HPDE6-E6E7 (cell line): ENCODE measurements around the gene RNF144A.

ENCODE experiments used
- DNase-seq: peaks from one replicate; pipeline ENCODE4 v3.0.0; 2011; ENCODE audit warnings: missing footprints; ENCODE audit errors: extremely low spot score

Gene RNF144A

DNA sequence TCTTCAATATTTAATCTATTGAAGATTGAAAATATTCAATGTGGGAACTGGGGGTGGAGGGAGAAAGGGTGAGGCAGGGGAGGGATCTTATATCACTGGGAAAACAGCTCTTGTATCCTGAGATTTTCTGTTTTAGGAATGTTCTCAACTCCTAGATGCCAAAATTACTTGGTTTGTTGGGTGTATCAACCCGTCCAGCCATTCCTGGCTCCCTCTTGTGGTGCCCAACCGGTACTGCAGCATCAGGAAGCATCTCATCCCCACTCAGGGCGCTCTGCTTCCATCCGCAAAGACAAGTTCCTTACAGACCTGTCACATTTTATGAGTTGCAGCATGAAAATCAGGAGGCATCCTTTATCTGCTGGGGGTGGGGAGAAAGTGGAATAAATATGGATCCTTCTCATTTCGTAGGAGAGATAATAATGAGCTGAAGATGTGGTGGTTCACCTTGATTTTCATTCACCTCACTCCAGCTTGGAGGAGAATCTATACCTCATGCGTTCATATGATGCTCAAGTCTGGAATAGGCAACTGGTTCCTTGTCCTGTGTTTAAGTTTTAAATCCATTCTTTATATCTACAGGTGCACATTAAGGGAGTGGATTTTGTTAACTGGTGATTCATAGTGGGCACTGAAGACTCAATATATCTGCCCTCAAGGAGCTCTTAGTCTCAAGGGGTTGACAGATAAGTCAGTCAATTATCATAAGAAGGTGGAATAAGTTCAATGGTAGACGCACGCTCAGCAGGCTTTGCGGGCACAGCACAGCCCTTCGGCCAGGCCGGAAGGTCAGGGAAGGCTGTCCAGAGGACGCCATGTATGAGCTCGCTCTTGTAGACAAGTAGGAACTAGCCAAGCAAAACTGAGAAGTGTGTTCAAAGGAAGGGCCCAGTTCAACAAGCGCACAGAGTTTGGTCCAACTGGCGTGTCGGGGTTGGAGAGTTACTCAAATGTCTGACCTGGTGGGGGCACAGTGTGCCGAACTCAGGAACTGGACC, 127.3 kb downstream of the RNF144A start:
- DNase-seq, result peak; percentile 48

- DNase-seq, result no peak
Measured at GRCh38 chr2:7045601-7046590, 128.7 kb downstream of the RNF144A start.

GRCh38 chr2:7047661-7048060, 130.4 kb downstream of the RNF144A start:
- DNase-seq, result no peak

DNA sequence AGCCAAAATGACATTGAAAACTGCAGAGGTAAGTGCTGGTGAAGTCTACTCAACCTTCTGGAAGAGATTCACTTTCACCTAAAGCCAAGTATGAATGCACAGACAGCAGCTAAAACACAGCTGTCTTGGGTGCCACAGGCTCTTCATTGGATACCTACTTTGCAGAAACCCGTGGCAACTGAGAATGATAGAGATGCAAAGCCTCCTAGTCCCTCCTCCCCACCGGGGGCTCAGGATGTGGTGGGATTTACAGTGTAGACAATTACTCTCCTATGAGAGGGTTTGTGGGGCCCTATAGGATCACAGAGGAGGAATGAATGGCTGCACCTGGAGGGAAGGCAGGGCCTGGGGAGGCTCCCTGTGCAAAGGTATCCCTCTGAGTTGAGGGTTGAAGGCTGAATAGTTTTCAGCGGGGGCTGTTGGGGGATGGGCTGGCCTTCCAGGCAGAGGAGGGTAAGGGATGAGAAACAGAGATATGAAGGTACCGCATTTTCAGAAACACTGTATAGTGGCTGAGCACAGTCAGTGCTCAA, 131.6 kb downstream of the RNF144A start:
- no peak for DNase-seq

DNA sequence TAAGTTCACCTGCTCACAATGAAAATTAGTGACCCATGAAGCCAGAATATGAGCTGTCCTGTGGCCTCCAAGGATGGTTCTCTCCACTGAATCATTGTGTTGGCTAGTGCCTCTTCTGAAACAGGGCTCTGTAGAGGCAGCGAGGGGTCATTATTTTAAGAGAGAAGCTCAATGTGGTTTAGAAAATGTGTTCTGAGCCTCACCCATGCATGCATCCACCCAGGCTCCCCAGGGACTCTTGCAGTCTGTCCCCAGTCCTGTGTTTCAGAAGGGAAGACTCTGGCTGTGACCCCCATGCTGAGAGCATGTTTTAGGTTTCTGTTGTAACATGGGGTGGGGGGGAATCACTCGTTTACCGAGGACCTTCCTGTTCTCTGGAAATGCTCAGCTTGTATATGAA, 135.2 kb downstream of the RNF144A start:
- DNase-seq, result no peak

DNA sequence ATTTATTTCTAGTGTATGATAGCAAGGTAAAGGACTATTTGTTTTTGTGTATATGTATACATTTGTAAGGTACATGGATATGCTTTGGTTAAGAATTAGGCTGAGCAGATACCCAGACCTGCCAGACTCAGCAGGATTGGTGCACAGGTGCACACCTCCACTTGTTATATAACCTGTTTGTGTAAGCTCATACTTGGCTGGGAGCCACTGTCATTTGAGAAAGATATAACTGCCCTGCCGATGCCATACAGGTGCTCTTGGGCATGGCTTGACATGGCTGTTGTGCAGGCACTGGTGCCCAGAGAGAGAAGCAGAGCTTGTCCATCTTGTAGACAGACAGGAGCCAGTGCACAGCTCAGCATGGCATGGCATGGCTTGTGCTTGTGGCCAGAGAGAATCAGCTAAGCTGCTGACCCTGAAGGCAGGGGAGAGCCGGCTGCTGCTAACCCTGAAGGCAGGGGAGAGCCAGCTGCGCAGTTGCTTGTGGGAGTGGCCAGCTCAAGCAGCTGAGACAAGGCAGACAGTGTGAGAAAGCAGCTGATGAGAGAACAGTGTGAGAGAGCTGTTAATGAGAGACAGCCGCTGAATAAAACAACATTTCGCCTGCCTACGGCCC, 136.5 kb downstream of the RNF144A start:
- no peak for DNase-seq

DNA sequence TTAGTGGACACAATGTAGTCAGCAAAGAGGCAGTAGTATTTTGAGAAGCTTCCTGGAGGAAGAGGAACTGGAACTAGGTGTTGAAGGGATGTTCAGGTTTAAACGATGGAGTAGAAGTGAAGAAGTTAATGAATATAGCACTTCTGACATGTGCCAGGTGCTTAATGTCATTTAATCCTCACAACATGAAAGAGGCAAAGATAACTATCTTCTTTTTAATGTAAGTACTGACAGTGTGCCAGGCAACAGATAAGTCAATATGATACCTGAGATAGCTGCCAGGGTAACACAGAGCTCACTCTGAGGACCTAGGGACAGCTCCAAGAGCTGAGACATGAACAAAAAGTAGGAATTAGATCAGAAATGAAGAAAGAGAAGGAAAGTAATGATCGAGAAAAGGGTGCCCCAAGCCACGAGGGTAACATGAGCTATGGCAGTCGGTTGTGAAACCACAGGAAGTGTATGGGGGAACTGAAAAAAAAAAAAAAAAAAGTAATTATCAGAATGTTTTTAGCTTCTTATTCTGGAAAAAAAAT, 140.7 kb downstream of the RNF144A start:
- DNase-seq, result no peak

DNA sequence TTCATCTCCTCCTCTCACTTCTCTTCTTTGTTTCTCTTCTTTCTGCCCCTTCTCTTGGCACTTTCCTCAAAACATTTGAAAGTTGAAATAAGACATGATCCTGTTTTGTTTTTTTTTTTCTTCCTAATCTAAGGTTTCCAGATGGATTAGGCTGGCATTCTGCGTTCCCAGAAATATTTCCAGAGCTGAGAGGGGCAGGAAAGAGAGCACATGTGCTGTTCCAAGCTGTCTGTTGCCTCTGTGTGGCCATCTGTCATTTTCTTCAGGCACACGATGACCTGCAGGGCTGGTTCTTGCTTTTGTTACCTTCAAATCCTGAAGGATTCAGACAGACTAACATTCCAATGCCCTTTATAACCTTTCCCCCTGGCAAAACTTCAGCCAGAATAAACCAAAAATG, 142.9 kb downstream of the RNF144A start:
- no peak for DNase-seq

GRCh38 chr2:7060631-7061449, 143.6 kb downstream of the RNF144A start:
- no peak for DNase-seq

GRCh38 chr2:7061450-7061789, 144.2 kb downstream of the RNF144A start:
- no peak for DNase-seq

- DNase-seq, result no peak
Measured at GRCh38 chr2:7061921-7062320, 144.7 kb downstream of the RNF144A start.

GRCh38 chr2:7063789-7064188, 146.6 kb downstream of the RNF144A start:
- no peak for DNase-seq

DNA sequence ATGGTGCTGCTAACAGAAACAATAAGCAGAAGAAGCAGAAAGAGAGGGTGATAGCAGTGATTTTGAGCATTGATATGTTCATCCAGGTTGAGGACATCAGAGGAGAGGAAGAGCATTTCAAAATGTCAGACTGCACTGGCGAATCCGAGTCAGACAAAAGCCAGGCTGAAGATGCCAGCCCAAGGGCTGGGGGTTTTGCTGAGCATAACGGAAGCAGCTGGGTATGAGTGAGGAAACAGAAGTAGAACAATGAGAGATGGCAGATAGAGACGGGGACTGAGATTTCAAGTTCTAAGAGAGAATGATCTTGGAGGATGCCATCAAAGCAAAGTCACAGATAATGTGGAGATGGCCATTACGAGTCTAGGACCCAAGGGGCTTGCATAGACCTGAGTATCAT, 151.2 kb downstream of the RNF144A start:
- no peak for DNase-seq

DNA sequence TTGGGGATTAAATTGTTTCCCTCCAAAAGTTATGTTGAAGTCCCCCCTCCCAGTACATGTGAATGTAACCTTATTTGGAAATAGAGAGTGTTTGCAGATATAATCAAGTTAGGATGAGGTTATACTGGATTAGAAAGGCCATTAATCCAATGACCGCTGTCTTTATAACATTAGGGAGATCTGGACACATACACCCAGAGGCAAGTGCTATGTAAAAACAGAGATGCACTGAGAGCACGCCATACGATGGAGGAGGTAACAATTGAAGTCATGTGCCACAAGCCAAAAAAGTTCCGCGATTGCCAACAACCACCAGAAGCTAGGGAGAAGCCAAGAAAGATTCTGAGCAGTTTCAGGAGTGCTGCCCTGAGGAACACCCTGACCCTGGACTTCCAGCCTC, 153.3 kb downstream of the RNF144A start:
- no peak for DNase-seq

GRCh38 chr2:7071154-7071553, 153.9 kb downstream of the RNF144A start:
- no peak for DNase-seq

DNA sequence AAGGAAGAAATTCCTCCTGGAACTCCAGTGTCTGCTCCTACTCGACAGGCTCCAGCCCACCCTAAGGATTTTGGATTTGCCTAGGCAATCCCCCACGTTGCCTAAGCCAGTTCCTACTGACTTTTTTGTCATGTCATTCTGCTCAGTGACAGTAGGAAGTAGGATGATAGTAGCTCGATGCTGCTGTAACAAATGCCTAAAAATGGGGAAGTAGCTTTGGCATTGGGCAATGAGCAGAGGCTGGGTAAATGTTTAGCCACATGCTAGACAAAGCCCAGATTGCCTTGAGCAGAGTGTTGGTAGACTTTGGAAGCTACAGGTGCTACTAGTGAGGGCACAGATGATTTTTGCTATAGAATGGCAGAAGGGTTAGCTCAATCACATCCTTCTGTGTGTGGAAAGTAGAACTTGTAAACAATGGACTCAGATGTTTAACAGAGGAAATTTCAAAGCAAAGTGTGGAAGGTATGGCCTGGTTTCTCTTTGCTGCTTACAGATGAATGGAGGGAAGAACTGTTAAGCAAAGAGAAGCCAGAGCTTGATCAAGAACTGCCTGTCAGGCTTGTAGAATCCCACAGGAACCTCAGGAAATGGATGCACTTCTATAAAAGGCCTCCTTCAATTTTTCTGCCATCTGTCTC, 154.8 kb downstream of the RNF144A start:
- DNase-seq, result no peak

DNA sequence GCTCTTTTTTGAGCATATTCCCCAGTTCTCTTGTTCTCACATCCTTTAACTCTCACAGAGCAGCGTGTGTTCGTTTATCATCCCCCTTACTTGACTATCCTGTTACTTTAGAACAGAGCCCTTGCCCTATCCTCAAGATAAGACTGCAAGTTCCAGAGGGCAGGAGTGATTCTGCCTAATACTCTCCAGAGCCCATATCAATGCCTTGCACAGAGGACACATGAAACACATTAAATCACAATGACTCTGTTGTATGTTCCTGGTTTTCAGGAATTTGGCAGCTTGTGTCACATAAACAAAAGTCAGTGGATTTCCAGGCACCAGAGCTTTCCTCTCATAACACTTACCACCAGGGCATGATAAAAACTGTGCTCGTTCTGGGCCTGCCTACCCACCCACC, 156.7 kb downstream of the RNF144A start:
- DNase-seq, result no peak

DNA sequence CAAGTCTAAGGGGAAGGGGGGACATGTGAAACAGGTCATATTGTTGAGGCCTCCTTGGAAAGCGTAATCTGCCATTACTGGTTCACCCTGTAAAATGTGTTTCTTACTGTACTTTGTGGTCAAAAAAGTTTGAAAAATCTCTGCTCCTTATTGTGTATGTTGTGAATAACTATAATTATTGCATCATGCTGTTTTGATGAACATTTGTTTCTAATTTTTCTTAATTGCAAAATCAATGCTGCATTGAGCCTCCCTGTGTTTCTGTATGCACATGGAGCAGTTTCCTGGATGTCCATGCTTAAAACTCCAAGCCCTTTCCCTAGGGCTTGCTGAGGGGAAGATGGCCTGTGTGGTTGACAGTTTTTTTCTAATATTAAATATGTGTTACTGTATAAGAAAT, 158.6 kb downstream of the RNF144A start:
- DNase-seq, result no peak

GRCh38 chr2:7077660-7078267, 160.6 kb downstream of the RNF144A start:
- no peak for DNase-seq
